BJ (cell line): ENCODE measurements around the gene COL23A1. TPM values are rescaled to one million over a fixed set of nuclear protein-coding genes. Genes with fewer than 3 reads are reported as not detected.

ENCODE experiments used
- CTCF ChIA-PET: fragments of 350-600 bp; formaldehyde crosslinking; extraction: SDS; loops from one replicate; lab custom pipeline; 2021; ENCODE audit warnings: antibody characterized with exemption, inconsistent platforms; lab: Yijun Ruan, JAX
- POLR2A ChIA-PET: fragments of 300-600 bp; sonication (Branson Sonifier 250); formaldehyde crosslinking; extraction: SDS; loops from one replicate; lab custom pipeline; 2021; ENCODE audit warnings: antibody characterized with exemption; lab: Charles Lee
- DNase-seq: peaks from one replicate; pipeline ENCODE4 v3.0.0-alpha.2; 2011; ENCODE audit warnings: low read depth
- H3K27me3 ChIP-seq: 2 replicates; pipeline ENCODE4 v1.6.0; 2011; ENCODE audit warnings: low read length; ENCODE audit not compliant: control insufficient read depth, insufficient read depth
- H3K36me3 ChIP-seq: 2 replicates; pipeline ENCODE4 v1.5.1; 2011; ENCODE audit warnings: low read length; ENCODE audit not compliant: control insufficient read depth, insufficient read depth
- H3K4me3 ChIP-seq: 2 replicates; pipeline ENCODE4 v1.5.1; 2011; ENCODE audit warnings: low read depth, mild to moderate bottlenecking, control low read depth, low read length
- polyA plus RNA-seq: library from polyadenylated mRNA; depleted of rRNA; stranded (reverse); fragments of >200 nt; gene quantifications from 2 replicates; pipeline ENCODE4 v1.2.3, GENCODE V29; 2011
- TF ChIP-seq, protein P1 (sequence below): IDR thresholded peaks from 2 replicates; pipeline ENCODE4 v1.5.1; 2011; ENCODE audit warnings: low read depth, mild to moderate bottlenecking, control low read depth, inconsistent platforms, low read length, moderate library complexity; ENCODE audit not compliant: insufficient read depth

The COL23A1 gene
- polyA plus RNA-seq, 1 experiment, result not detected

DNA sequence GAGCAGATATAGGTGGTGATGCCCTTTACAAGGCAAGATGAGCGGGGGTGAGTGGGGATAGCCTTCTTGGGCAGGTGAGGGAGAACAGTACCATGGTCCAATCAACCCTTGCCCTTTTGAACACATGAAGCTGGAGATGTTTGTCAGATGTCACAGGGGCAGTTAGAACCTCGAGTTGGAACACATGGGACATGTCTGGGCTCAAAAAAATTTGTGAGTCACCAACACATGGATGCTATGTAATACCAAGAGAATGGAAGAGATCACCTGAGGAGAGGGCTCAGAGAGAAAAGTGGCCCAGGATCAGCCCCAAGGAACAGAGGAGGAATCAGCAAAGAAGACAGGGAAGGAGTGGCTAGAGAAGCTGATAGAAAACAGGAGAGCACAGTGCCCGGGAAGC lies 362.3 kb downstream of the COL23A1 start:
- Histone ChIP-seq H3K36me3 (peaks cover 11% of the 10 kb centered on the region), H3K4me3 (no peak overlapping the region), H3K27me3 (no peaks in the 10 kb centered on the region)
- TF ChIP-seq, protein P1, sequence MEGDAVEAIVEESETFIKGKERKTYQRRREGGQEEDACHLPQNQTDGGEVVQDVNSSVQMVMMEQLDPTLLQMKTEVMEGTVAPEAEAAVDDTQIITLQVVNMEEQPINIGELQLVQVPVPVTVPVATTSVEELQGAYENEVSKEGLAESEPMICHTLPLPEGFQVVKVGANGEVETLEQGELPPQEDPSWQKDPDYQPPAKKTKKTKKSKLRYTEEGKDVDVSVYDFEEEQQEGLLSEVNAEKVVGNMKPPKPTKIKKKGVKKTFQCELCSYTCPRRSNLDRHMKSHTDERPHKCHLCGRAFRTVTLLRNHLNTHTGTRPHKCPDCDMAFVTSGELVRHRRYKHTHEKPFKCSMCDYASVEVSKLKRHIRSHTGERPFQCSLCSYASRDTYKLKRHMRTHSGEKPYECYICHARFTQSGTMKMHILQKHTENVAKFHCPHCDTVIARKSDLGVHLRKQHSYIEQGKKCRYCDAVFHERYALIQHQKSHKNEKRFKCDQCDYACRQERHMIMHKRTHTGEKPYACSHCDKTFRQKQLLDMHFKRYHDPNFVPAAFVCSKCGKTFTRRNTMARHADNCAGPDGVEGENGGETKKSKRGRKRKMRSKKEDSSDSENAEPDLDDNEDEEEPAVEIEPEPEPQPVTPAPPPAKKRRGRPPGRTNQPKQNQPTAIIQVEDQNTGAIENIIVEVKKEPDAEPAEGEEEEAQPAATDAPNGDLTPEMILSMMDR, result no peak
- DNase-seq, result no peak
- CTCF ChIA-PET, result interaction anchor here (1.0 kb wide), 1 partner anchor 14 kb away, joined by 4 read pairs; no protein-coding TSS in a partner anchor
- POLR2A ChIA-PET, result no interaction called here

- CTCF ChIA-PET, result interaction anchor here (1.0 kb wide), 1 partner anchor 13 kb away, joined by 4 read pairs; no protein-coding TSS in a partner anchor
- TF ChIP-seq, protein P1, result no peak
- Histone ChIP-seq H3K4me3 (no peak overlapping the region), H3K36me3 (peaks cover 13% of the 10 kb centered on the region), H3K27me3 (no peaks in the 10 kb centered on the region)
- POLR2A ChIA-PET, result no interaction called here
- no peak for DNase-seq
Observed at GRCh38 chr5:178227138-178227659, 363.0 kb downstream of the COL23A1 start.

GRCh38 chr5:178225174-178225573 lies 365.0 kb downstream of the COL23A1 start:
- TF ChIP-seq, protein P1, result no peak
- DNase-seq, result no peak
- Histone ChIP-seq H3K36me3 (peaks cover 18% of the 10 kb centered on the region), H3K4me3 (no peak overlapping the region), H3K27me3 (no peaks in the 10 kb centered on the region)
- ChIA-PET CTCF (interaction anchor here (1.2 kb wide), 1 partner anchor 10 kb away, joined by 3 read pairs; no protein-coding TSS in a partner anchor), POLR2A (no interaction called here)

GRCh38 chr5:178224403-178224802 lies 365.8 kb downstream of the COL23A1 start:
- no peak for DNase-seq
- TF ChIP-seq, protein P1, result no peak
- H3K27me3 ChIP-seq, result no peaks in the 10 kb centered on the region
- H3K4me3 ChIP-seq, result no peak overlapping the region
- H3K36me3 ChIP-seq, result peaks cover 15% of the 10 kb centered on the region
- POLR2A ChIA-PET, result no interaction called here
- CTCF ChIA-PET, result interaction anchor here (1.2 kb wide), 1 partner anchor 10 kb away, joined by 3 read pairs; no protein-coding TSS in a partner anchor

- CTCF ChIA-PET, result interaction anchor here (1.2 kb wide), 1 partner anchor 11 kb away, joined by 3 read pairs; no protein-coding TSS in a partner anchor
- no peaks in the 10 kb centered on the region for H3K27me3 ChIP-seq
- peaks cover 15% of the 10 kb centered on the region for H3K36me3 ChIP-seq
- TF ChIP-seq, protein P1, result no peak
- POLR2A ChIA-PET, result no interaction called here
- no peak overlapping the region for H3K4me3 ChIP-seq
- DNase-seq, result no peak
Observed at GRCh38 chr5:178223828-178224335, 366.3 kb downstream of the COL23A1 start.
